HCT116 (cell line): Measurements from ENCODE around the gene RAP1GAP2.

ENCODE experiments used
- ATF3 ChIP-seq: IDR thresholded peaks from 2 replicates; pipeline ENCODE4 v1.6.1; 2012
- CTCF ChIP-seq, 3 experiments: fragments of 200-600 bp in 1 of 3; sonication (generic) in 1 of 3; IDR thresholded peaks in 2 of 3; conservative IDR thresholded peaks in 1 of 3; 2 replicates each; pipeline ENCODE4 v1.5.1; 2012 to 2017; ENCODE audit warnings: low read depth in 2 of 3, low read length in 2 of 3, antibody characterized with exemption in 1 of 3, borderline replicate concordance in 1 of 3, control low read depth in 1 of 3, mild to moderate bottlenecking in 1 of 3, mixed read lengths in 1 of 3, mixed run types in 1 of 3, moderate library complexity in 1 of 3; ENCODE audit not compliant: insufficient read depth in 1 of 3
- EZH2 ChIP-seq: fragments of 200-600 bp; sonication (generic); IDR thresholded peaks from 2 replicates; pipeline ENCODE4 v1.6.1; 2017; ENCODE audit warnings: antibody characterized with exemption, mixed run types
- EZH2phosphoT487 ChIP-seq: fragments of 200-600 bp; IDR thresholded peaks from 2 replicates; pipeline ENCODE4 v1.6.1; 2018; ENCODE audit warnings: antibody characterized with exemption, borderline replicate concordance
- JUND ChIP-seq: IDR thresholded peaks from 2 replicates; pipeline ENCODE4 v1.6.1; 2012
- POLR2A ChIP-seq: IDR thresholded peaks from 2 replicates; pipeline ENCODE4 v1.7.0; 2011; ENCODE audit warnings: borderline replicate concordance; ENCODE audit not compliant: insufficient read depth, insufficient read length; ENCODE audit errors: extremely low read depth
- POLR2AphosphoS5 ChIP-seq: IDR thresholded peaks from 2 replicates; pipeline ENCODE4 v1.6.1; 2011; ENCODE audit warnings: mild to moderate bottlenecking, low read depth, low read length, moderate library complexity
- RAD21 ChIP-seq: IDR thresholded peaks from 2 replicates; pipeline ENCODE4 v1.6.1; 2012; ENCODE audit warnings: low read depth, mild to moderate bottlenecking
- SP1 ChIP-seq: IDR thresholded peaks from 2 replicates; pipeline ENCODE4 v1.6.1; 2012; ENCODE audit warnings: low read depth

GRCh38 chr17:2749058-2749783 is 47.0 kb upstream of the RAP1GAP2 start, which contains the start of gene CCDC92B:
- TF ChIP-seq ATF3, result no peak
- TF ChIP-seq POLR2A, result no peak
- no peak for TF ChIP-seq CTCF (IDR thresholded peaks at IDR 0.05 in 2 of 3, conservative IDR thresholded peaks at IDR 0.05 in 1 of 3; ENCODE audit: borderline replicate concordance in 1 of 3, insufficient read depth in 1 of 3, low read depth in 2 of 3, low read length in 2 of 3)
- no peak for TF ChIP-seq SP1
- TF ChIP-seq EZH2, result no peak
- TF ChIP-seq POLR2AphosphoS5, result no peak
- no peak for TF ChIP-seq EZH2phosphoT487
- no peak for TF ChIP-seq RAD21
- no peak for TF ChIP-seq JUND
